ENCODE measurements around the gene PTPN1. TPM values are rescaled to one million over a fixed set of nuclear protein-coding genes. Genes with fewer than 3 reads are reported as not detected.
A peak's percentile ranks its signal among the peaks of the same experiment; 100 is the strongest.
"Not testable (repeated sequence)": the region's sequence is repeated elsewhere in the genome, so short reads cannot be mapped to it uniquely, and the experiment has no call there.

The PTPN1 gene
- total and polyA plus RNA-seq, 2 donors (not counting 1 experiment from before 2014, with no cell fraction given), result 20.0 to 28.7 TPM

- peak overlapping the region; percentile 34 for H3K27ac ChIP-seq (ENCODE audit: insufficient read depth, low read length)
Measured at GRCh38 chr20:50504231-50504823, 5.9 kb upstream of the PTPN1 start.

DNA sequence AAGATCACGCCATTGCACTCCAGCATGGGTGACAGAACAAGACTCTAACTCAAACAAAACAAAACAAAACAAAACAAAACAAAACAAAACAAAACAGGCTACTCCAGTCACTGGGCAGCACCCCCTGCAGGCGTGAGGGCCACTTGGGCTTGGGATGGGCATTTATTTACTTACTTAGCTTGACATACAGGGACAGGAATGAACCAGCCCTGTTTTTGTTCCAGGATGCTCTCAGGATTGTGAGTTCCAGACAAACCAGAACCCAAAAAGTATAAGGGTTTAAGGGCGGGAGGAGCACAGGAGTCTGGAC, 4.0 kb upstream of the PTPN1 start:
- Histone ChIP-seq H3K79me2 (ENCODE audit: control insufficient read depth, insufficient read depth, low read length) (peaks cover 10% of the 10 kb centered on the region), H3K9ac (ENCODE audit: insufficient read depth, low read length) (no peak overlapping the region), H3K36me3 (ENCODE audit: control insufficient read depth, insufficient read depth, low read length) (no peaks in the 10 kb centered on the region), H3K4me3 (replicated peaks in 1 of 4; ENCODE audit: control extremely low read depth in 1 of 4, insufficient read depth in 1 of 4, low read depth in 3 of 4, low read length in 4 of 4) (no peak overlapping the region), H3K4me1 (ENCODE audit: control insufficient read depth, extremely low read depth, insufficient read depth, low read length) (peaks cover 12% of the 10 kb centered on the region), H4K20me1 (ENCODE audit: control insufficient read depth, extremely low read depth, insufficient read depth, low read length) (no peaks in the 10 kb centered on the region), H3K27me3 (ENCODE audit: control insufficient read depth, insufficient read depth, low read length) (no peaks in the 10 kb centered on the region), H3K4me2 (ENCODE audit: extremely low read depth, insufficient read depth, low read length) (no peak overlapping the region), H2AFZ (ENCODE audit: low read length) (no peak overlapping the region), H3K9me3 (ENCODE audit: control insufficient read depth, insufficient read depth, low read depth, low read length) (no peaks in the 10 kb centered on the region), H3K27ac (ENCODE audit: insufficient read depth, low read length) (no peak overlapping the region)
- no peak for TF ChIP-seq EZH2 (IDR thresholded peaks at IDR 0.05; ENCODE audit: low read length, missing control alignments)
- no peak for TF ChIP-seq CTCF (conservative IDR thresholded peaks at IDR 0.05 in 1 of 2, IDR thresholded peaks at IDR 0.05 in 1 of 2; ENCODE audit: low read depth in 1 of 2, low read length in 2 of 2)
- no peak for DNase-seq (ENCODE audit: low read depth in 2 of 2)

More at GRCh38 chr20:50504231-50504823, 5.9 kb upstream of the PTPN1 start:
- Histone ChIP-seq H4K20me1 (ENCODE audit: control insufficient read depth, extremely low read depth, insufficient read depth, low read length) (no peaks in the 10 kb centered on the region), H3K27me3 (ENCODE audit: control insufficient read depth, insufficient read depth, low read length) (no peaks in the 10 kb centered on the region), H3K9ac (ENCODE audit: insufficient read depth, low read length) (no peak overlapping the region), H2AFZ (ENCODE audit: low read length) (peak overlapping the region; percentile 52), H3K4me1 (ENCODE audit: control insufficient read depth, extremely low read depth, insufficient read depth, low read length) (peaks cover 8% of the 10 kb centered on the region), H3K79me2 (ENCODE audit: control insufficient read depth, insufficient read depth, low read length) (no peaks in the 10 kb centered on the region), H3K4me2 (ENCODE audit: extremely low read depth, insufficient read depth, low read length) (no peak overlapping the region), H3K36me3 (ENCODE audit: control insufficient read depth, insufficient read depth, low read length) (no peaks in the 10 kb centered on the region), H3K9me3 (ENCODE audit: control insufficient read depth, insufficient read depth, low read depth, low read length) (no peaks in the 10 kb centered on the region), H3K4me3 (replicated peaks in 1 of 4; ENCODE audit: control extremely low read depth in 1 of 4, insufficient read depth in 1 of 4, low read depth in 3 of 4, low read length in 4 of 4) (no peak overlapping the region)
- no peak for TF ChIP-seq EZH2 (IDR thresholded peaks at IDR 0.05; ENCODE audit: low read length, missing control alignments)
- no peak for TF ChIP-seq CTCF (conservative IDR thresholded peaks at IDR 0.05 in 1 of 2, IDR thresholded peaks at IDR 0.05 in 1 of 2; ENCODE audit: low read depth in 1 of 2, low read length in 2 of 2)
- DNase-seq (ENCODE audit: low read depth in 2 of 2), result peak in 1 of 2 donors; percentile 57

DNA sequence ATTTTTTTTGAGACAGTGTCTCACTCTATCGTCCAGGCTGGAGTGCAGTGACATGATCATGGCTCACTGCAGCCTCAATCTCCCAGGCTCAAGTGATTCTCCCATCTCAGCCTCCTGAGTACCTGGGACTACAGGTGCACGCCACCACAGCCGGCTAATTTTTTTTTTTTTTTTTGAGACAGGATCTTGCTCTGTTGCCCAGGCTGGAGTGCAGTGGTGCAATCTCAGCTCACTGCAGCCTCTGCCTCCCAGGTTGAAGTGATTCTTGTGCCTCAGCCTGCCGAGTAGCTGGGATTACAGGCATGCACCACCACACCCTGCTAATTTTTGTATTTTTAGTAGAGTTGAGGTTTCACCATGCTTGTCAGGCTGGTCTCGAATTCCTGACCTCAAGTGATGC, 2.4 kb upstream of the PTPN1 start:
- H3K4me1 ChIP-seq (ENCODE audit: control insufficient read depth, extremely low read depth, insufficient read depth, low read length), result peaks cover 12% of the 10 kb centered on the region
- not testable (repeated sequence) for H4K20me1 ChIP-seq (ENCODE audit: control insufficient read depth, extremely low read depth, insufficient read depth, low read length); H3K36me3 ChIP-seq (ENCODE audit: control insufficient read depth, insufficient read depth, low read length); H3K4me3 ChIP-seq (replicated peaks in 1 of 4; ENCODE audit: control extremely low read depth in 1 of 4, insufficient read depth in 1 of 4, low read depth in 3 of 4, low read length in 4 of 4); H3K9ac ChIP-seq (ENCODE audit: insufficient read depth, low read length); DNase-seq (ENCODE audit: low read depth in 2 of 2); H3K9me3 ChIP-seq (ENCODE audit: control insufficient read depth, insufficient read depth, low read depth, low read length); H2AFZ ChIP-seq (ENCODE audit: low read length); H3K27ac ChIP-seq (ENCODE audit: insufficient read depth, low read length); H3K27me3 ChIP-seq (ENCODE audit: control insufficient read depth, insufficient read depth, low read length); H3K4me2 ChIP-seq (ENCODE audit: extremely low read depth, insufficient read depth, low read length)
- peaks cover 25% of the 10 kb centered on the region for H3K79me2 ChIP-seq (ENCODE audit: control insufficient read depth, insufficient read depth, low read length)
